NOMO-1 (cell line): ENCODE data around the gene GRID1.
"Not testable (repeated sequence)": the region's sequence is repeated elsewhere in the genome, so short reads cannot be mapped to it uniquely, and the experiment has no call there.

ENCODE experiments used
- DNase-seq, 2 experiments: peaks; one replicate each; lab custom pipeline; 2025; ENCODE audit not compliant: unreplicated experiment in 2 of 2; lab: John Stamatoyannopoulos, UW

GRID1 gene

GRCh38 chr10:86124734-86125133 lies 241.9 kb downstream of the GRID1 start:
- DNase-seq, result no peak

GRCh38 chr10:86123715-86124114 lies 242.9 kb downstream of the GRID1 start:
- no peak for DNase-seq

- no peak for DNase-seq
Measured at GRCh38 chr10:86123304-86123703, 243.3 kb downstream of the GRID1 start.

DNA sequence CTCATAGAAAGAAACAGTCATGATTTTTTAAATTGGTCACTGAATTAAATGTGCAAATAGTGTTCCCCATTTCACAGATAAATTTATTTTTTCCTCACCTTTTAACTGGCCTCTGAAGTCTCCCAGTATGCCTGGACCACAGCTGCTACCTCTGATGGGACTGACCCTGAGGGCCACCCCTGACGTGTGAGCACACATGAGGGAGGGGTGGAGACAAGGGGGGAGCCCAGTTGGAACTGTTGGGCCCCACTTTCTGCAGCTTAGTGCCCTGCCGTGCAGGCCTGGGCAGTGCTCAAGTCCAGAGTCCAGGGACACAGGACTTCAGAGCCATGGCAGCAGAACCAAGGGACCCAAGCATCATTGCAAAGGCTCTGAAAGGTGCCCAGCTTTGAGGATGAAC lies 243.9 kb downstream of the GRID1 start:
- no peak for DNase-seq

- no peak for DNase-seq
Measured at GRCh38 chr10:86121200-86121599, 245.4 kb downstream of the GRID1 start.

DNA sequence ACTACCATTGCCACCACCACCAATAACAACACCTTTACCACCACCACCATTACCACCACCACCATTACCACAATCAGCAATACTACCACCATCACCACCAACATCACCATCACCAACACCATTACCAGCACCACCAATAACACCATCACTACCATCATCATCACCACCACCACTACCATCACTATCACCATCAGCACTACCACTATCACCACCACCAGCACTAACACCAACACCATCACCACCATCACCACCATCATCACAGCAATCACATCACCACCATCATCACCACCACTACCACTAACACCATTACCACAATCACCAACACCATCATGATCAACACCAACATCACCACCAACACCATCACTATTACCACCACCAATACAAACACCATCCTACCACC lies 249.5 kb downstream of the GRID1 start:
- DNase-seq, result no peak

- no peak for DNase-seq
Measured at GRCh38 chr10:86113983-86114382, 252.6 kb downstream of the GRID1 start.

- no peak for DNase-seq
Measured at GRCh38 chr10:86113501-86113900, 253.1 kb downstream of the GRID1 start.

DNA sequence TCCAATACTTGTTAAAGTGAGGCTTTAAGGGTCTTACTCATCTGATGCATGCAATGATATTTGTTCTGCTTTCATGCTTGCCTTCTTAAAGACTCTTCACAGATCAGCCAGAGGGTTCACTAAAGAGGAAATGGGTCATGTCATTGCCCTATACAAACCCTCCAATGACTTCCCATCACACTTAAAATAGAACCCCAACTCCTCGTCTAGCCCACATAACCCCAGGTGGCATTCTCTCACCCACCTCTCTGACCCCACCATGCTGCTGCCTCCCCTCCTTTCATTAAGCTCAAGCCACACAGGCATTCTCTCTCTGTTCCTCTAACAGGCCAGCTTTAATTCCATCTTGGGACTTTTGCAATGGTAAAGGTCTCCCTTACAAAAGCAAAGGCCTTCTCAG lies 253.6 kb downstream of the GRID1 start:
- no peak for DNase-seq

- no peak for DNase-seq
Measured at GRCh38 chr10:86111902-86112545, 254.6 kb downstream of the GRID1 start.

- DNase-seq, result no peak
Measured at GRCh38 chr10:86110156-86110786, 256.3 kb downstream of the GRID1 start.

- DNase-seq, result no peak
Measured at GRCh38 chr10:86109421-86109820, 257.2 kb downstream of the GRID1 start.

GRCh38 chr10:86108696-86109095 lies 257.9 kb downstream of the GRID1 start:
- DNase-seq, result no peak

DNA sequence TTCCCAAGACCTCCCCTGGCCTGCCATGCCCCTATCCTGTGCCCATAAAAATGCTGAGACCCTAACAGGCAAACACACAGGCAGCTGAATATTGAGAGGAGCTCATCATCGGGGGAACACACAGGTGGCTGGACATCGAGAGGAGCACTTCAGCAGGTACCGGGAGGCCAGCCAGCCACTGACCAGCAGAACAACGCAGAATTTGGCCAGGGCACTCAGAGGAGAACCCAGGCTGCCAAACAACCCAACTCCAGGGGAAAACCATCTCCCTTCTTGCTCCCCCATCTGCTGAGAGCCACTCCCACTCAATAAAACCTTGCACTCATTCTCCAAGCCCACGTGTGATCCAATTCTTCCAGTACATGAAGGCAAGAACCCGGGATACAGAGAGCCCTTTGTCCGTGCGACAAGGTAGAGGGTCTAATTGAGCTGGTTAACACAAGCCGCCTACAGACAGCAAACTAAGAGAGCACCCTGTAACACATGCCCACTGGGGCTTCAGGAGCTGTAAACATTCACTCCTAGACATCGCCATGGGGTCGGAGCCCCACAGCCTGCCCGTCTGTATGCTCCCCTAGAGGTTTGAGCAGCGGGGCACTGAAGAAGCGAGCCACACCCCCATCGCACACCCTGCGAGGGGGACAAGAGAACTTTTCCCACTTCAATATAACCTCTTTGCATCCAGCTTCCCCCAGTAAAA lies 258.8 kb downstream of the GRID1 start:
- not testable (repeated sequence) for DNase-seq

GRCh38 chr10:86107131-86107530 lies 259.5 kb downstream of the GRID1 start:
- no peak for DNase-seq

DNA sequence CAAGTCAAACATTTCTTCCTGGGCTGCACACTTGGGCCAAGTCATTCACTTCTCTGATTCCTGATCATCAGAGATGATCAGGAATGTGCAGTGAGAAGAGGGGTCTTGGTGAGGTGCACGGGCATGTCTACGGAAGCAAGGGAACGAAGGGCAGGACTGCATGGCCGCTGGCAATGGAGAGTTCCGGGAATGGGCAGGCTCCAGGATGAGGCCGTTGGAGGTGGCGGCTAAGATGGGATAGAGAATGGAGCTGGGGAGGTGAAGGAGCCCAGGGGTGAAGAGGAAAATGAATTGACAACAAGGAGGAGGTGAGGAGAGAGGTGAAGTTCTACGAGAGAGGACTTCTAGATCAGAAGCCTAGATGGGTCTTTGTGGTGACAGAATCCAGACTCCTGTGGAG lies 260.0 kb downstream of the GRID1 start:
- DNase-seq, result no peak

GRCh38 chr10:86105640-86106039 lies 261.0 kb downstream of the GRID1 start:
- DNase-seq, result no peak

GRCh38 chr10:86105181-86105580 lies 261.4 kb downstream of the GRID1 start:
- DNase-seq, result no peak

DNA sequence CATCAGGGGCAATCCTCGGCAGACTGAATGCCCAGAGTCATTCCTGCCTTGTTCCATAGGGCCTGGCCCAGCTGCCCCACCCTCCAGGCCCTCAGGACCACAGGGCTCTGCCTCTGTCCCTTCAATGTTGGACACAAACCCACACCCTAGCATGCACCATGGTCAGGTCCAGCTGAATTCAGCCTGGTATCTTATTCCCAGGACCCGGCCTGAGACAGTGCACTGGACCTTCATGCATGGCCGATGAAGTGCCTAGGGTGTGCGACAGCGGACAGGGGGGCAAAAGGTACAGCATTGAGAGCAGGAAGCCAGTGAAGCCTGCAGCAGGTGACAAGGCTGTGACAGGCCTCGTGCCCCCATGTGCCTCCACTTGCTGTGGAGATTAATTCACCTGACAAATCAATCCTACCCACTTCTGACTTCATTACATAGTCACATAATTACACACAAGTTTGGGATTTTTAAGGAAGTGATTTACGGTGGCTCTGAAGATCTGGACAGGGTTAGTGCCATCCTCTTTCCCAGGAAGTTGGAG lies 261.9 kb downstream of the GRID1 start:
- DNase-seq, result no peak

GRCh38 chr10:86104156-86104555 lies 262.4 kb downstream of the GRID1 start:
- DNase-seq, result no peak

GRCh38 chr10:86103391-86104101 lies 263.0 kb downstream of the GRID1 start:
- DNase-seq, result no peak
